ENCODE results near the gene PCNX2. TPM values are rescaled to one million over a fixed set of nuclear protein-coding genes. Genes with fewer than 3 reads are reported as not detected.

The PCNX2 gene
- total RNA-seq, 1 donor from 2014 or later, result 33.6 TPM

- Mint-ChIP-seq H3K4me3 (ENCODE audit: low read depth) (no peak overlapping the region), H3K4me1 (ENCODE audit: low read depth) (peaks cover 14% of the 10 kb centered on the region)
- no peak for DNase-seq (ENCODE audit: low spot score, unreplicated experiment)
These were observed 237.7 kb downstream of the PCNX2 start for GRCh38 chr1:233057836-233058235.

GRCh38 chr1:233055879-233056641, 239.5 kb downstream of the PCNX2 start:
- no peaks in the 10 kb centered on the region for H3K27me3 Mint-ChIP-seq
- H3K4me3 Mint-ChIP-seq (ENCODE audit: low read depth), result no peak overlapping the region
- H3K9me3 Mint-ChIP-seq (ENCODE audit: low read depth), result peaks cover 3% of the 10 kb centered on the region
- DNase-seq (ENCODE audit: low spot score, unreplicated experiment), result no peak
- H3K27ac Mint-ChIP-seq, result no peak overlapping the region
- no peak for TF ChIP-seq CTCF (IDR thresholded peaks at IDR 0.05; ENCODE audit: unreplicated experiment)
- peaks cover 18% of the 10 kb centered on the region for H3K36me3 Mint-ChIP-seq (ENCODE audit: insufficient read depth)
- peaks cover 10% of the 10 kb centered on the region for H3K4me1 Mint-ChIP-seq (ENCODE audit: low read depth)

More at GRCh38 chr1:233057836-233058235, 237.7 kb downstream of the PCNX2 start:
- Mint-ChIP-seq H3K27ac (no peak overlapping the region), H3K9me3 (ENCODE audit: low read depth) (no peaks in the 10 kb centered on the region), H3K36me3 (ENCODE audit: insufficient read depth) (peaks cover 10% of the 10 kb centered on the region), H3K27me3 (no peaks in the 10 kb centered on the region)
- no peak for TF ChIP-seq CTCF (IDR thresholded peaks at IDR 0.05; ENCODE audit: unreplicated experiment)

GRCh38 chr1:233045588-233045987, 249.9 kb downstream of the PCNX2 start:
- H3K4me1 Mint-ChIP-seq (ENCODE audit: low read depth), result peaks cover 18% of the 10 kb centered on the region
- TF ChIP-seq CTCF (IDR thresholded peaks at IDR 0.05; ENCODE audit: unreplicated experiment), result no peak
- H3K9me3 Mint-ChIP-seq (ENCODE audit: low read depth), result peaks cover 15% of the 10 kb centered on the region
- peaks cover 11% of the 10 kb centered on the region for H3K36me3 Mint-ChIP-seq (ENCODE audit: insufficient read depth)
- H3K27me3 Mint-ChIP-seq, result peaks cover 2% of the 10 kb centered on the region
- no peak for DNase-seq (ENCODE audit: low spot score, unreplicated experiment)
- no peak overlapping the region for H3K27ac Mint-ChIP-seq
- no peak overlapping the region for H3K4me3 Mint-ChIP-seq (ENCODE audit: low read depth)

GRCh38 chr1:233042834-233043233, 252.7 kb downstream of the PCNX2 start:
- TF ChIP-seq CTCF (IDR thresholded peaks at IDR 0.05; ENCODE audit: unreplicated experiment), result no peak
- Mint-ChIP-seq H3K27me3 (peaks cover 2% of the 10 kb centered on the region), H3K4me1 (ENCODE audit: low read depth) (peaks cover 39% of the 10 kb centered on the region), H3K27ac (no peak overlapping the region), H3K4me3 (ENCODE audit: low read depth) (no peak overlapping the region), H3K9me3 (ENCODE audit: low read depth) (peaks cover 10% of the 10 kb centered on the region), H3K36me3 (ENCODE audit: insufficient read depth) (peaks cover 8% of the 10 kb centered on the region)
- DNase-seq (ENCODE audit: low spot score, unreplicated experiment), result no peak

GRCh38 chr1:233040494-233040893, 255.0 kb downstream of the PCNX2 start:
- Mint-ChIP-seq H3K4me1 (ENCODE audit: low read depth) (peaks cover 45% of the 10 kb centered on the region), H3K4me3 (ENCODE audit: low read depth) (no peak overlapping the region), H3K27ac (no peak overlapping the region), H3K27me3 (peaks cover 2% of the 10 kb centered on the region), H3K36me3 (ENCODE audit: insufficient read depth) (peaks cover 4% of the 10 kb centered on the region), H3K9me3 (ENCODE audit: low read depth) (peaks cover 6% of the 10 kb centered on the region)
- DNase-seq (ENCODE audit: low spot score, unreplicated experiment), result no peak
- TF ChIP-seq CTCF (IDR thresholded peaks at IDR 0.05; ENCODE audit: unreplicated experiment), result no peak

Measured in progenitor cell of endocrine pancreas (in vitro differentiated cells).